CD14-positive monocyte (primary cell): ENCODE results near the gene CADM4. TPM values are rescaled to one million over a fixed set of nuclear protein-coding genes. Genes with fewer than 3 reads are reported as not detected.

Experiments
- DNase-seq, 3 donors: peaks; one replicate each; pipeline ENCODE4 v3.0.0-alpha.2; 2011 to 2022
- H2AFZ ChIP-seq: 2 replicates; pipeline ENCODE4 v1.6.0; 2012; ENCODE audit warnings: mild to moderate bottlenecking, low read depth, low read length, inconsistent platforms; ENCODE audit not compliant: insufficient read depth, poor library complexity, severe bottlenecking
- H3K27ac ChIP-seq, 2 donors: 1 replicate in 1 of 2; 2 replicates in 1 of 2; pipeline ENCODE4 v1.5.1; 2012 to 2013; ENCODE audit warnings: low read length in 2 of 2, control low read depth in 1 of 2, inconsistent platforms in 1 of 2, low read depth in 1 of 2, mild to moderate bottlenecking in 1 of 2
- H3K27me3 ChIP-seq, 2 donors: one replicate each; pipeline versions ENCODE4 v1.6.0 to v1.6.1; 2011 to 2013; ENCODE audit warnings: low read length in 2 of 2; ENCODE audit not compliant: control insufficient read depth in 2 of 2, insufficient read depth in 2 of 2
- H3K36me3 ChIP-seq, 2 donors: replicated peaks in 1 of 2; 1 replicate in 1 of 2; 2 replicates in 1 of 2; pipeline versions ENCODE4 v1.5.1 to v1.6.1; 2012 to 2013; ENCODE audit warnings: low read length in 2 of 2, control low read depth in 1 of 2, inconsistent platforms in 1 of 2, mild to moderate bottlenecking in 1 of 2; ENCODE audit not compliant: insufficient read depth in 2 of 2, control insufficient read depth in 1 of 2
- H3K4me1 ChIP-seq, 2 donors: 1 replicate in 1 of 2; 2 replicates in 1 of 2; pipeline versions ENCODE4 v1.5.1 to v1.6.1; 2012 to 2013; ENCODE audit warnings: low read length in 2 of 2, control low read depth in 1 of 2, inconsistent platforms in 1 of 2, mild to moderate bottlenecking in 1 of 2, moderate library complexity in 1 of 2; ENCODE audit not compliant: insufficient read depth in 2 of 2, control insufficient read depth in 1 of 2
- H3K4me2 ChIP-seq: replicated peaks from 2 replicates; pipeline ENCODE3; 2012; ENCODE audit warnings: low read length, moderate library complexity, mild to moderate bottlenecking; ENCODE audit not compliant: poor library complexity, severe bottlenecking; ENCODE audit errors: extremely low read depth
- H3K4me3 ChIP-seq, 3 experiments: fragments of 200-600 bp in 1 of 3; sonication (generic) in 1 of 3; replicated peaks in 1 of 3; 1 replicate in 2 of 3; 2 replicates in 1 of 3; pipeline ENCODE4 v1.5.1; 2011 to 2013; ENCODE audit warnings: low read length in 3 of 3, mild to moderate bottlenecking in 3 of 3, control low read depth in 2 of 3, low read depth in 2 of 3, inconsistent platforms in 1 of 3, moderate library complexity in 1 of 3
- H3K79me2 ChIP-seq: 2 replicates; pipeline ENCODE4 v1.6.0; 2012; ENCODE audit warnings: mild to moderate bottlenecking, control low read depth, inconsistent platforms, low read length, moderate library complexity; ENCODE audit not compliant: insufficient read depth
- H3K9ac ChIP-seq: 2 replicates; pipeline ENCODE4 v1.6.0; 2017; ENCODE audit warnings: low read length, mild to moderate bottlenecking; ENCODE audit not compliant: insufficient read depth, poor library complexity, severe bottlenecking
- H3K9me3 ChIP-seq, 2 donors: replicated peaks in 1 of 2; 1 replicate in 1 of 2; 2 replicates in 1 of 2; pipeline versions ENCODE4 v1.5.1 to v1.6.1; 2012 to 2013; ENCODE audit warnings: low read length in 2 of 2, control low read depth in 1 of 2; ENCODE audit not compliant: control insufficient read depth in 1 of 2, insufficient read depth in 1 of 2
- H4K20me1 ChIP-seq: 2 replicates; pipeline ENCODE4 v1.6.0; 2012; ENCODE audit warnings: mild to moderate bottlenecking, low read length, control low read depth, moderate library complexity; ENCODE audit not compliant: insufficient read depth
- H3K27ac Mint-ChIP-seq, 7 donors: one replicate each; pipeline ENCODE4 v1.8.0; 2020; ENCODE audit warnings: mild to moderate bottlenecking in 7 of 7, mixed read lengths in 7 of 7, moderate library complexity in 6 of 7, inconsistent platforms in 2 of 7
- H3K27me3 Mint-ChIP-seq, 3 donors: one replicate each; pipeline ENCODE4 v1.8.0; 2021 to 2022; ENCODE audit warnings: low read depth in 3 of 3, mild to moderate bottlenecking in 3 of 3, mixed read lengths in 3 of 3, moderate library complexity in 3 of 3, inconsistent platforms in 1 of 3
- H3K36me3 Mint-ChIP-seq, 2 donors: one replicate each; pipeline ENCODE4 v1.8.0; 2020; ENCODE audit warnings: mixed read lengths in 2 of 2, inconsistent platforms in 1 of 2, mild to moderate bottlenecking in 1 of 2
- H3K4me1 Mint-ChIP-seq: one replicate; pipeline ENCODE4 v1.8.0; 2020; ENCODE audit warnings: mild to moderate bottlenecking, mixed read lengths
- H3K4me3 Mint-ChIP-seq, 2 donors: one replicate each; pipeline ENCODE4 v1.8.0; 2020; ENCODE audit warnings: mild to moderate bottlenecking in 2 of 2, mixed read lengths in 2 of 2, moderate library complexity in 1 of 2
- H3K9me3 Mint-ChIP-seq, 7 donors: one replicate each; pipeline ENCODE4 v1.8.0; 2020 to 2022; ENCODE audit warnings: mixed read lengths in 7 of 7, mild to moderate bottlenecking in 6 of 7, moderate library complexity in 6 of 7, inconsistent platforms in 2 of 7
- WGBS: methylation state at CpG from one replicate; pipeline ENCODE4 v1.1.5; 2013; ENCODE audit warnings: missing lambda C conversion rate; ENCODE audit not compliant: insufficient coverage; 5-methylcytosine and 5-hydroxymethylcytosine counted together
- intact Hi-C, 2 donors: fragments of 100-400 bp; cut with micrococcal nuclease; formaldehyde crosslinking; loops; one replicate each; pipeline versions ENCODE4 v1.15.0 to v1.15.1; 2023
- polyA plus RNA-seq, 3 donors: library from polyadenylated mRNA; depleted of rRNA in 1 of 3; unstranded in 2 of 3; stranded (reverse) in 1 of 3; fragments of 300-500 nt in 2 of 3; fragments of >200 nt in 1 of 3; fragmentation: Illumina TruSeq in 2 of 3; gene quantifications; 1 replicate in 2 of 3; 2 replicates in 1 of 3; pipeline ENCODE4 v1.2.3, GENCODE V29; 2012 to 2021
- TF ChIP-seq, protein P1 (sequence below): fragments of 200-600 bp; IDR thresholded peaks from one replicate; pipeline ENCODE4 v1.8.0; 2022; ENCODE audit warnings: antibody characterized with exemption, mild to moderate bottlenecking

The CADM4 gene
- polyA plus RNA-seq, 3 donors: 0.10 to 0.91 (median 0.31) TPM

DNA sequence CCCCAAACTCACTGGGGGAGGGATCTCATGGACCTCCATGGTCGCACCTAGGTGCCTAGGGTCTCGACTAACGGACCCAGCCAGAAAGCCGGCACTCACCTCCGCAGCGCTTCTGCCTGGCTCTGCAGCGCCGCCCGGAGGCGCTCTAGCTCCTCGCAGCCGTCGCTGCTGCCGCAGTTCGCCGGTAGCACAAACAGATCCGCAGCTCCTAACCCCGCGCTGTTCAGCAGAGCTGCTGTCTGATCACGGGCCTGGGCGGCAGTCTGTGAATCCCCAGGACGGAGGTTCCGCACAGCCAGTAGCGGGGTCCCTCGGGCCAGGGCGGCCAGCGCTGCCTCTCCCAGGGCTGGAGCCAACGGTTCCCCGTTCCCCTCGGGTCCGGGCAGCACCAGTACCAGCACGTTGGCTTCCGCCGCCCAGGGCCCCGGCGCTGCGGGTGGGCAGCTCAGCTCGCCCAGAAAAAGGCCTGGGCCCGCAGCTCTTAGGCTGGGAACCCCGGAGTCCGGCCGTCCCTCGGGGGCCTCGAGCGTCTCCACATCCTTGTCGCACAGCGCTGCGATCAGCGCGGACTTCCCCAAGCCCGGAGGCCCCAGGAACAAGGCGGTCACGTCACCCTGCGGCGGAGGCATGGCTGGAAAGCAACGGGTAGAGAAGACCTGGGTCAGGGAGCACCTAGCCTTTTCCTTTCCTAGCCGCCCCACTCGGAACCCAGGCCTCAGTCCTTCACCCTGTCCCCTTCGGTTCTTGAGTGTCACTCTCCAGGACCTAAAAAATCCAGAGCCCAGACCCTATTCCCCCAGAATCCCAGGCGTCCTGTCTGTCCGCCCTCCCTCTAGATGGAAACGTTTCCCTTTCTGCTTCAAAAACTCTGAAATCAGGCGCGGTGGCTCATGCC is 44.7 kb downstream of the CADM4 start:
- Mint-ChIP-seq H3K4me1 (peaks cover 27% of the 10 kb centered on the region), H3K4me3 (peak overlapping the region; percentile 97 to 98), H3K27me3 (peaks cover 0 to 3% (median 0%) of the 10 kb centered on the region in 3 donors), H3K27ac (peak overlapping the region; percentile 98 to 100 (median 99)), H3K36me3 (peaks cover 44 to 54% of the 10 kb centered on the region in 2 donors), H3K9me3 (no peaks in the 10 kb centered on the region)
- H3K4me3 ChIP-seq: peak overlapping the region; percentile 51 to 91 (median 73)
- peaks cover 31 to 35% of the 10 kb centered on the region in 2 donors for H3K4me1 ChIP-seq
- peak overlapping the region; percentile 92 for H3K4me2 ChIP-seq
- DNase-seq: peak; percentile 66 to 91 (median 78)
- peak overlapping the region; percentile 66 for H2AFZ ChIP-seq
- WGBS: under 1% methylated on average over 62 of the region's 64 CpGs
- intact Hi-C loops: loop anchor here (2.0 to 10.0 kb wide), 3 partner anchors 40 to 68 kb away; partner anchors contain the start of genes ETHE1 (in 1 of the 2) and ZNF575 (in 1 of the 2)
- peak overlapping the region; percentile 94 for H3K9ac ChIP-seq
- no peaks in the 10 kb centered on the region for H3K9me3 ChIP-seq
- H3K36me3 ChIP-seq: peaks cover 36 to 49% of the 10 kb centered on the region in 2 donors
- H3K27me3 ChIP-seq: no peaks in the 10 kb centered on the region
- peak overlapping the region; percentile 93 to 99 for H3K27ac ChIP-seq
- TF ChIP-seq, protein P1, sequence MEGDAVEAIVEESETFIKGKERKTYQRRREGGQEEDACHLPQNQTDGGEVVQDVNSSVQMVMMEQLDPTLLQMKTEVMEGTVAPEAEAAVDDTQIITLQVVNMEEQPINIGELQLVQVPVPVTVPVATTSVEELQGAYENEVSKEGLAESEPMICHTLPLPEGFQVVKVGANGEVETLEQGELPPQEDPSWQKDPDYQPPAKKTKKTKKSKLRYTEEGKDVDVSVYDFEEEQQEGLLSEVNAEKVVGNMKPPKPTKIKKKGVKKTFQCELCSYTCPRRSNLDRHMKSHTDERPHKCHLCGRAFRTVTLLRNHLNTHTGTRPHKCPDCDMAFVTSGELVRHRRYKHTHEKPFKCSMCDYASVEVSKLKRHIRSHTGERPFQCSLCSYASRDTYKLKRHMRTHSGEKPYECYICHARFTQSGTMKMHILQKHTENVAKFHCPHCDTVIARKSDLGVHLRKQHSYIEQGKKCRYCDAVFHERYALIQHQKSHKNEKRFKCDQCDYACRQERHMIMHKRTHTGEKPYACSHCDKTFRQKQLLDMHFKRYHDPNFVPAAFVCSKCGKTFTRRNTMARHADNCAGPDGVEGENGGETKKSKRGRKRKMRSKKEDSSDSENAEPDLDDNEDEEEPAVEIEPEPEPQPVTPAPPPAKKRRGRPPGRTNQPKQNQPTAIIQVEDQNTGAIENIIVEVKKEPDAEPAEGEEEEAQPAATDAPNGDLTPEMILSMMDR: peak; percentile 99
- peaks cover 15% of the 10 kb centered on the region for H4K20me1 ChIP-seq
- peaks cover 35% of the 10 kb centered on the region for H3K79me2 ChIP-seq

DNA sequence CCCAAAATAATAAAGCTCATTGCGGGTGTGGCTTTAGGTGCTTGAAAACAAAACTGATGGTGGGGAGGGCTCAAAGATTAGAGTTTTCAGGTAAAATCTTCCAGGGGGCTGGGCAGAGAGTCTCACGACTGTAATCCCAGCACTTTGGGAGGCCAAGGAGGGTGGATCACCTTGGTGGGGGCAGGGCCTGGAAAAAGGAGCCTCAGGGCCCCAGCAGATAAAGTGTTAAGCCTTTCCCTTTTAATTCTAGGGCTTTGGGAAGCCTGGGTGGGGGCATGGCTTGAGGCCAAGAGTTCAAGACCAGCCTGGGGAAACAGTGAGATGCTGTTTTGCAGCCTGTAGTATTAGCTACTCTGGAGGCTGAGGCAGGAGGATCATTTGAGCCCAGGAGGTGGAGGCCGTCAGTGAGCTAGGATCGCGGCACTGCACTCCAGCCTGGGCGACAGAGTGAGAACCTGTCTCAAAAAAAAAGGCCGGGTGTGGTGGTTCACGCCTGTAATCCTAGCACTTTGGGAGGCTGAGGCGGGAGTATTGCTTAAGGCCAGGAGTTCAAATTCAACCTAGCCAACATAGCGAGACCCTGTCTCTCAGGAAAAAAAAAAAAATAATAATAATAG is 45.5 kb downstream of the CADM4 start:
- WGBS: 97% methylated on average over 6 of the region's 10 CpGs
- no peaks in the 10 kb centered on the region for H3K27me3 ChIP-seq
- intact Hi-C loops: loop anchor here (2.0 to 10.0 kb wide), 3 partner anchors 39 to 67 kb away; partner anchors contain the start of genes ETHE1 (in 1 of the 2) and ZNF575 (in 1 of the 2)
- H4K20me1 ChIP-seq: peaks cover 15% of the 10 kb centered on the region
- DNase-seq: no peak
- TF ChIP-seq, protein P1: no peak
- H3K4me2 ChIP-seq: peak overlapping the region; percentile 92
- peaks cover 40 to 53% of the 10 kb centered on the region in 2 donors for H3K36me3 Mint-ChIP-seq
- H3K27ac Mint-ChIP-seq: peak overlapping the region in 5 of 7 donors; percentile 11 to 100 (median 47)
- H3K9me3 Mint-ChIP-seq: no peaks in the 10 kb centered on the region
- peak overlapping the region; percentile 94 for H3K9ac ChIP-seq
- peaks cover 31 to 35% of the 10 kb centered on the region in 2 donors for H3K4me1 ChIP-seq
- peaks cover 0 to 3% (median 0%) of the 10 kb centered on the region in 3 donors for H3K27me3 Mint-ChIP-seq
- peaks cover 35% of the 10 kb centered on the region for H3K79me2 ChIP-seq
- peak overlapping the region; percentile 97 to 98 for H3K4me3 Mint-ChIP-seq
- no peak overlapping the region for H2AFZ ChIP-seq
- peaks cover 27% of the 10 kb centered on the region for H3K4me1 Mint-ChIP-seq
- H3K36me3 ChIP-seq: peaks cover 29 to 41% of the 10 kb centered on the region in 2 donors
- H3K4me3 ChIP-seq: peak overlapping the region; percentile 51 to 91 (median 73)
- H3K9me3 ChIP-seq: no peaks in the 10 kb centered on the region
- H3K27ac ChIP-seq: peak overlapping the region in 1 of 2 donors; percentile 93
